Measurements from ENCODE around the gene WDR88.
A peak's percentile ranks its signal among the peaks of the same experiment; 100 is the strongest.

The WDR88 gene

GRCh38 chr19:33193269-33193864 lies 61.5 kb downstream of the WDR88 start:
- Histone ChIP-seq H3K4me3 (ENCODE audit: insufficient read depth in 1 of 2, low read depth in 1 of 2, low read length in 2 of 2) (peak overlapping the region in 1 of 2 experiments; percentile 54), H2AK5ac (ENCODE audit: low read length, severe bottlenecking) (no peak overlapping the region), H3K4ac (ENCODE audit: low read depth in 1 of 2, low read length in 2 of 2) (no peak overlapping the region), H3K18ac (ENCODE audit: low read depth in 1 of 2, low read length in 2 of 2) (no peak overlapping the region), H4K91ac (ENCODE audit: low read length) (no peak overlapping the region), H3K27ac (ENCODE audit: low read length, poor library complexity, severe bottlenecking) (no peak overlapping the region), H2AFZ (ENCODE audit: low read depth, low read length) (no peak overlapping the region), H3K9ac (ENCODE audit: low read length) (no peak overlapping the region), H4K8ac (ENCODE audit: low read length) (no peak overlapping the region), H2BK5ac (ENCODE audit: low read depth, low read length, poor library complexity, severe bottlenecking) (no peak overlapping the region), H3K23ac (ENCODE audit: low read length in 2 of 2) (no peak overlapping the region), H3K27me3 (ENCODE audit: control insufficient read depth in 1 of 2, insufficient read depth in 1 of 2, low read length in 2 of 2) (peaks cover 9 to 26% of the 10 kb centered on the region in 2 experiments), H3K14ac (ENCODE audit: low read length in 2 of 2) (no peak overlapping the region), H3K4me2 (ENCODE audit: low read length, poor library complexity, severe bottlenecking) (no peak overlapping the region), H3K9me3 (ENCODE audit: control insufficient read depth, low read length) (no peaks in the 10 kb centered on the region), H2BK15ac (ENCODE audit: low read depth, poor library complexity, severe bottlenecking) (no peak overlapping the region), H3K79me1 (replicated peaks; ENCODE audit: low read length, poor library complexity, severe bottlenecking) (peaks cover 2% of the 10 kb centered on the region), H3K36me3 (ENCODE audit: control insufficient read depth in 1 of 2, insufficient read depth in 2 of 2, low read depth in 1 of 2, low read length in 2 of 2) (peaks cover 12 to 13% of the 10 kb centered on the region in 2 experiments), H3K4me1 (ENCODE audit: control insufficient read depth, insufficient read depth, low read depth, low read length) (peaks cover 12% of the 10 kb centered on the region), H2BK120ac (ENCODE audit: low read depth, low read length) (no peak overlapping the region), H2BK12ac (ENCODE audit: low read length in 2 of 2) (no peak overlapping the region)
- DNase-seq, result no peak
- WGBS, result 82% methylated on average over 4 of the region's 8 CpGs

- 33% methylated on average over 7 of the region's 50 CpGs for WGBS
- peak; percentile 34 for DNase-seq
- peak within 1 kb of the TSS in 1 of 2 experiments; percentile 27 for H3K14ac ChIP-seq (ENCODE audit: low read length in 2 of 2)
- H3K4me2 ChIP-seq (ENCODE audit: low read length, poor library complexity, severe bottlenecking), result peak within 1 kb of the TSS; percentile 93
- no peak within 1 kb of the TSS for H4K91ac ChIP-seq (ENCODE audit: low read length)
- H3K27me3 ChIP-seq (ENCODE audit: control insufficient read depth in 1 of 2, insufficient read depth in 1 of 2, low read length in 2 of 2), result peaks cover 9 to 26% of the 10 kb centered on the region in 2 experiments
- peaks cover 12% of the 10 kb centered on the region for H3K4me1 ChIP-seq (ENCODE audit: control insufficient read depth, insufficient read depth, low read depth, low read length)
- peak within 1 kb of the TSS; percentile 81 for H3K9ac ChIP-seq (ENCODE audit: low read length)
- H3K27ac ChIP-seq (ENCODE audit: low read length, poor library complexity, severe bottlenecking), result no peak within 1 kb of the TSS
- no peak within 1 kb of the TSS for H2BK120ac ChIP-seq (ENCODE audit: low read depth, low read length)
- H3K23ac ChIP-seq (ENCODE audit: low read length in 2 of 2), result peak within 1 kb of the TSS in 1 of 2 experiments; percentile 90
- no peak within 1 kb of the TSS for H3K4ac ChIP-seq (ENCODE audit: low read depth in 1 of 2, low read length in 2 of 2)
- H2BK15ac ChIP-seq (ENCODE audit: low read depth, poor library complexity, severe bottlenecking), result peak within 1 kb of the TSS; percentile 80
- H4K8ac ChIP-seq (ENCODE audit: low read length), result no peak within 1 kb of the TSS
- peaks cover 18% of the 10 kb centered on the region in 2 experiments for H3K36me3 ChIP-seq (ENCODE audit: control insufficient read depth in 1 of 2, insufficient read depth in 2 of 2, low read depth in 1 of 2, low read length in 2 of 2)
- no peak within 1 kb of the TSS for H2BK5ac ChIP-seq (ENCODE audit: low read depth, low read length, poor library complexity, severe bottlenecking)
- H3K9me3 ChIP-seq (ENCODE audit: control insufficient read depth, low read length), result no peaks in the 10 kb centered on the region
- H2BK12ac ChIP-seq (ENCODE audit: low read length in 2 of 2), result peak within 1 kb of the TSS in 1 of 2 experiments; percentile 15
- H2AFZ ChIP-seq (ENCODE audit: low read depth, low read length), result peak within 1 kb of the TSS; percentile 49
- no peak within 1 kb of the TSS for H2AK5ac ChIP-seq (ENCODE audit: low read length, severe bottlenecking)
- peak within 1 kb of the TSS; percentile 67 to 80 for H3K4me3 ChIP-seq (ENCODE audit: insufficient read depth in 1 of 2, low read depth in 1 of 2, low read length in 2 of 2)
- peaks cover 2% of the 10 kb centered on the region for H3K79me1 ChIP-seq (replicated peaks; ENCODE audit: low read length, poor library complexity, severe bottlenecking)
- peak within 1 kb of the TSS; percentile 16 to 67 for H3K18ac ChIP-seq (ENCODE audit: low read depth in 1 of 2, low read length in 2 of 2)
Observed at GRCh38 chr19:33193865-33194362, 62.0 kb downstream of the WDR88 start, which contains the start of gene LRP3. LRP3 (plus strand) TSS chr19:33194330; CDS start chr19:33194786, 456 bp downstream.

DNA sequence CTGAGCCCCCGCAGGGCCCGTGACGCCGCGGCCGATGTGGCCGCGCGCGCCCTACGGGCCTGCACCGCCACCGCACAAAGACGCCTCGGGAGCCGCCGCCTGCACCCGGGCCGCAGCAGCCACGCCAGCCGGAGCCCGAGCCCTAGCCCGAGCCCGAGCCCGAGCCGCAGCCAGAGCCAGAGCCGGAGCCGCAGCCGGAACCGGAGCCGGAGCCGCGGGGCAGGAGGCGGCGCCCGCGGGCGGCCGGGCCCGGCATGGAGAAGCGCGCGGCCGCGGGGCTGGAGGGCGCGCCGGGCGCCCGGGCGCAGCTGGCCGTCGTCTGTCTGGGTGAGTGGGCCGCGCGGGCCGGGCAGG lies 62.6 kb downstream of the WDR88 start:
- H4K8ac ChIP-seq (ENCODE audit: low read length), result no peak overlapping the region
- 0% methylated on average over 4 of the region's 57 CpGs for WGBS
- H3K4me2 ChIP-seq (ENCODE audit: low read length, poor library complexity, severe bottlenecking), result peak overlapping the region; percentile 93
- H3K79me1 ChIP-seq (replicated peaks; ENCODE audit: low read length, poor library complexity, severe bottlenecking), result peaks cover 2% of the 10 kb centered on the region
- H2BK120ac ChIP-seq (ENCODE audit: low read depth, low read length), result no peak overlapping the region
- peak overlapping the region in 1 of 2 experiments; percentile 90 for H3K23ac ChIP-seq (ENCODE audit: low read length in 2 of 2)
- peaks cover 21% of the 10 kb centered on the region in 2 experiments for H3K36me3 ChIP-seq (ENCODE audit: control insufficient read depth in 1 of 2, insufficient read depth in 2 of 2, low read depth in 1 of 2, low read length in 2 of 2)
- peak overlapping the region; percentile 49 for H2AFZ ChIP-seq (ENCODE audit: low read depth, low read length)
- no peaks in the 10 kb centered on the region for H3K9me3 ChIP-seq (ENCODE audit: control insufficient read depth, low read length)
- H3K4ac ChIP-seq (ENCODE audit: low read depth in 1 of 2, low read length in 2 of 2), result no peak overlapping the region
- H2BK5ac ChIP-seq (ENCODE audit: low read depth, low read length, poor library complexity, severe bottlenecking), result no peak overlapping the region
- H3K4me1 ChIP-seq (ENCODE audit: control insufficient read depth, insufficient read depth, low read depth, low read length), result peaks cover 12% of the 10 kb centered on the region
- no peak overlapping the region for H2AK5ac ChIP-seq (ENCODE audit: low read length, severe bottlenecking)
- no peak overlapping the region for H3K27ac ChIP-seq (ENCODE audit: low read length, poor library complexity, severe bottlenecking)
- H3K4me3 ChIP-seq (ENCODE audit: insufficient read depth in 1 of 2, low read depth in 1 of 2, low read length in 2 of 2), result peak overlapping the region; percentile 67 to 80
- no peak overlapping the region for H4K91ac ChIP-seq (ENCODE audit: low read length)
- H3K27me3 ChIP-seq (ENCODE audit: control insufficient read depth in 1 of 2, insufficient read depth in 1 of 2, low read length in 2 of 2), result peaks cover 9 to 26% of the 10 kb centered on the region in 2 experiments
- H2BK12ac ChIP-seq (ENCODE audit: low read length in 2 of 2), result no peak overlapping the region
- peak; percentile 3 for DNase-seq
- peak overlapping the region in 1 of 2 experiments; percentile 16 for H3K18ac ChIP-seq (ENCODE audit: low read depth in 1 of 2, low read length in 2 of 2)
- H3K14ac ChIP-seq (ENCODE audit: low read length in 2 of 2), result peak overlapping the region in 1 of 2 experiments; percentile 27
- peak overlapping the region; percentile 80 for H2BK15ac ChIP-seq (ENCODE audit: low read depth, poor library complexity, severe bottlenecking)
- H3K9ac ChIP-seq (ENCODE audit: low read length), result peak overlapping the region; percentile 81

DNA sequence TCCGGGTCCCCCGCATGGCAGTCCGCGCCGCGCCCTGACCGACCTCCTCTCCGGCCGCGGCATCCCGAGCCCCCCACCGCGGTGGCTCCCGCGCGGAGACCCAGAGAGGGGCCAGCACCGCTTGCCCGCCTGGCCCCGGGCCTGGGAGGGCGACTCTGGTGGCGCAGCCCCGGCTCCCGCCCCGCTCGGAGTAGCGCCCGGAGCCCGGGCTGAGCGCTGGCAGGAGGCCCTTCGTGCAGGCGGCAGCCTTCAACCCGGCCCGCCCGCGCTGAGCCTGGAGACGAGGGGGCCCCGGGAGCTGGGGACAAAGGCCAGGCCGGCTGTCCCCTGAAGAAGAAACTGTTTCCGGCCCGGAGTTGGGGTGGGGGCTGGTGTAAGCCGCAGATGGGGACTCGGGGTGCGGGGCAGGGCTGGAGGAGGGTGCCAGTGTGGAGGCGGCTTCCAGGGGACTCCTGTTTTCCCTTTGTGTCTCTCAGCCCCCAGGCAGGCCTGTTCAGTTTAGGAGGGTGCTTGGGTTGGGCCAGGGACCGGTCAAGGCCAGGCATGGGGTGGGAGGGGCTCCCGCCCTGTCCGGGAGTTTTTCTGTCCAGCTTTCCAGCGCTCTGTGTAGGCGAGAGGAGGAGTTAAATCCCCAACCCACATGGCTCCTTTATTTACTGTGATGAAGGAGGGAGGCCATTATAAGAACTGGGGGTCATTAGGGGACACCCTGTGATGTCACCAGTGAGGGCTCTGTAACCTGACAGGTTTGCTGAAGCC lies 63.2 kb downstream of the WDR88 start:
- no peak overlapping the region for H2BK15ac ChIP-seq (ENCODE audit: low read depth, poor library complexity, severe bottlenecking)
- DNase-seq, result peak; percentile 66
- no peak overlapping the region for H2BK120ac ChIP-seq (ENCODE audit: low read depth, low read length)
- H2AFZ ChIP-seq (ENCODE audit: low read depth, low read length), result peak overlapping the region; percentile 49
- H3K4ac ChIP-seq (ENCODE audit: low read depth in 1 of 2, low read length in 2 of 2), result no peak overlapping the region
- H3K27ac ChIP-seq (ENCODE audit: low read length, poor library complexity, severe bottlenecking), result no peak overlapping the region
- H3K36me3 ChIP-seq (ENCODE audit: control insufficient read depth in 1 of 2, insufficient read depth in 2 of 2, low read depth in 1 of 2, low read length in 2 of 2), result peaks cover 21% of the 10 kb centered on the region in 2 experiments
- H3K23ac ChIP-seq (ENCODE audit: low read length in 2 of 2), result peak overlapping the region in 1 of 2 experiments; percentile 90
- H3K4me1 ChIP-seq (ENCODE audit: control insufficient read depth, insufficient read depth, low read depth, low read length), result peaks cover 17% of the 10 kb centered on the region
- peak overlapping the region; percentile 93 for H3K4me2 ChIP-seq (ENCODE audit: low read length, poor library complexity, severe bottlenecking)
- no peak overlapping the region for H2BK5ac ChIP-seq (ENCODE audit: low read depth, low read length, poor library complexity, severe bottlenecking)
- H3K14ac ChIP-seq (ENCODE audit: low read length in 2 of 2), result no peak overlapping the region
- peak overlapping the region; percentile 67 to 80 for H3K4me3 ChIP-seq (ENCODE audit: insufficient read depth in 1 of 2, low read depth in 1 of 2, low read length in 2 of 2)
- H2AK5ac ChIP-seq (ENCODE audit: low read length, severe bottlenecking), result no peak overlapping the region
- peaks cover 2% of the 10 kb centered on the region for H3K79me1 ChIP-seq (replicated peaks; ENCODE audit: low read length, poor library complexity, severe bottlenecking)
- peak overlapping the region; percentile 25 for H4K91ac ChIP-seq (ENCODE audit: low read length)
- H3K27me3 ChIP-seq (ENCODE audit: control insufficient read depth in 1 of 2, insufficient read depth in 1 of 2, low read length in 2 of 2), result peaks cover 9 to 26% of the 10 kb centered on the region in 2 experiments
- WGBS, result 0% methylated on average over 46 of the region's 49 CpGs
- peak overlapping the region; percentile 81 for H3K9ac ChIP-seq (ENCODE audit: low read length)
- no peaks in the 10 kb centered on the region for H3K9me3 ChIP-seq (ENCODE audit: control insufficient read depth, low read length)
- no peak overlapping the region for H4K8ac ChIP-seq (ENCODE audit: low read length)
- H2BK12ac ChIP-seq (ENCODE audit: low read length in 2 of 2), result no peak overlapping the region
- H3K18ac ChIP-seq (ENCODE audit: low read depth in 1 of 2, low read length in 2 of 2), result peak overlapping the region; percentile 16 to 67
